Neural crest cell (in vitro differentiated cells): ENCODE data around the gene BTF3. TPM values are rescaled to one million over a fixed set of nuclear protein-coding genes. Genes with fewer than 3 reads are reported as not detected.

ENCODE experiments used
- DNase-seq: peaks from one replicate; pipeline ENCODE4 v3.0.0; 2021; ENCODE audit warnings: low read depth, mixed read lengths, low spot score
- H3K27ac Mint-ChIP-seq: one replicate; pipeline ENCODE4 v1.8.0; 2021; ENCODE audit warnings: mild to moderate bottlenecking, mixed read lengths; ENCODE audit not compliant: unreplicated experiment
- H3K27me3 Mint-ChIP-seq: 2 replicates; pipeline ENCODE4 v1.8.0; 2021; ENCODE audit warnings: low read depth, mild to moderate bottlenecking, mixed read lengths
- H3K36me3 Mint-ChIP-seq: 2 replicates; pipeline ENCODE4 v1.8.0; 2021; ENCODE audit warnings: low read depth, mild to moderate bottlenecking, mixed read lengths
- H3K4me1 Mint-ChIP-seq: 2 replicates; pipeline ENCODE4 v1.8.0; 2021; ENCODE audit warnings: mixed read lengths
- H3K4me3 Mint-ChIP-seq: one replicate; pipeline ENCODE4 v1.8.0; 2021; ENCODE audit warnings: mild to moderate bottlenecking, mixed read lengths
- H3K9me3 Mint-ChIP-seq: 2 replicates; pipeline ENCODE4 v1.8.0; 2021; ENCODE audit warnings: mixed read lengths
- CTCF ChIP-seq: fragments of 200-600 bp; sonication (generic); conservative IDR thresholded peaks from 2 replicates; pipeline ENCODE4 v1.5.0; 2021; ENCODE audit warnings: antibody characterized with exemption, mild to moderate bottlenecking
- total RNA-seq: library from RNA; stranded (reverse); gene quantifications from 2 replicates; pipeline ENCODE4 v1.2.1, GENCODE V29; 2021

BTF3 gene
- total RNA-seq, 1 donor from 2014 or later, result 589 TPM

- no peak for DNase-seq
- Mint-ChIP-seq H3K9me3 (no peaks in the 10 kb centered on the region), H3K4me1 (no peaks in the 10 kb centered on the region), H3K27ac (no peak overlapping the region), H3K36me3 (no peaks in the 10 kb centered on the region), H3K4me3 (no peak overlapping the region), H3K27me3 (peaks cover 29% of the 10 kb centered on the region)
- no peak for TF ChIP-seq CTCF
Observed at GRCh38 chr5:73544429-73545402, 46.5 kb downstream of the BTF3 start.

GRCh38 chr5:73545403-73545779, 47.1 kb downstream of the BTF3 start:
- no peak for DNase-seq
- no peaks in the 10 kb centered on the region for H3K36me3 Mint-ChIP-seq
- no peak for TF ChIP-seq CTCF
- peaks cover 23% of the 10 kb centered on the region for H3K27me3 Mint-ChIP-seq
- no peaks in the 10 kb centered on the region for H3K9me3 Mint-ChIP-seq
- no peak overlapping the region for H3K27ac Mint-ChIP-seq
- no peaks in the 10 kb centered on the region for H3K4me1 Mint-ChIP-seq
- no peak overlapping the region for H3K4me3 Mint-ChIP-seq

GRCh38 chr5:73550016-73550415, 51.8 kb downstream of the BTF3 start:
- H3K27me3 Mint-ChIP-seq, result peaks cover 6% of the 10 kb centered on the region
- no peak for TF ChIP-seq CTCF
- no peak overlapping the region for H3K4me3 Mint-ChIP-seq
- no peaks in the 10 kb centered on the region for H3K4me1 Mint-ChIP-seq
- DNase-seq, result no peak
- H3K9me3 Mint-ChIP-seq, result no peaks in the 10 kb centered on the region
- H3K27ac Mint-ChIP-seq, result no peak overlapping the region
- no peaks in the 10 kb centered on the region for H3K36me3 Mint-ChIP-seq

GRCh38 chr5:73552642-73553041, 54.4 kb downstream of the BTF3 start:
- Mint-ChIP-seq H3K4me3 (no peak overlapping the region), H3K27ac (no peak overlapping the region), H3K36me3 (no peaks in the 10 kb centered on the region), H3K4me1 (no peaks in the 10 kb centered on the region), H3K9me3 (no peaks in the 10 kb centered on the region), H3K27me3 (peaks cover 6% of the 10 kb centered on the region)
- DNase-seq, result no peak
- no peak for TF ChIP-seq CTCF

Other genes starting within 250 kb of the BTF3 start
- gene FOXD1, start 49.7 kb upstream of the BTF3 start, total RNA-seq, result 0.28 and 0.39 TPM in 2 replicates
- 14.0 and 17.1 TPM in 2 replicates for gene ANKRA2, start 67.2 kb downstream of the BTF3 start, total RNA-seq
- gene UTP15, start 67.3 kb downstream of the BTF3 start, total RNA-seq, result 31.2 and 32.4 TPM in 2 replicates
- 0.91 and 0.93 TPM in 2 replicates for gene ARHGEF28, start 127.8 kb downstream of the BTF3 start, total RNA-seq